ENCODE measurements around the gene SBK1. TPM values are rescaled to one million over a fixed set of nuclear protein-coding genes. Genes with fewer than 3 reads are reported as not detected.

The SBK1 gene
- total and polyA plus RNA-seq, 2 of the 4 experiments (the other 2 are of a cell fraction): under 0.01 to 0.05 TPM

GRCh38 chr16:28311413-28311812 lies 19.1 kb downstream of the SBK1 start:
- Histone ChIP-seq H3K4me1 (ENCODE audit: control insufficient read depth, insufficient read depth, low read length) (no peaks in the 10 kb centered on the region), H3K79me1 (ENCODE audit: low read depth in 1 of 2, low read length in 2 of 2) (no peaks in the 10 kb centered on the region), H3K4ac (ENCODE audit: low read depth, low read length) (no peak overlapping the region), H3K27ac (ENCODE audit: insufficient read depth, low read length) (no peak overlapping the region), H4K8ac (ENCODE audit: low read depth in 2 of 2, low read length in 2 of 2) (no peak overlapping the region), H3K18ac (ENCODE audit: low read depth, low read length) (no peak overlapping the region), H3K27me3 (ENCODE audit: control insufficient read depth, insufficient read depth, low read length) (peaks cover 4% of the 10 kb centered on the region), H2BK120ac (ENCODE audit: low read depth, low read length) (no peak overlapping the region), H3K36me3 (ENCODE audit: control insufficient read depth, insufficient read depth, low read length) (no peaks in the 10 kb centered on the region), H2BK15ac (ENCODE audit: low read depth, low read length) (no peak overlapping the region), H4K91ac (ENCODE audit: insufficient read depth, low read depth, low read length) (no peak overlapping the region), H3K4me2 (ENCODE audit: low read depth, low read length) (no peak overlapping the region), H3K56ac (ENCODE audit: extremely low read depth, insufficient read depth, low read length) (no peak overlapping the region), H3K9ac (ENCODE audit: low read depth, low read length) (no peak overlapping the region), H3K4me3 (ENCODE audit: insufficient read depth, low read depth, low read length) (no peak overlapping the region), H2BK5ac (ENCODE audit: low read depth, low read length, poor library complexity, severe bottlenecking) (no peak overlapping the region), H3K23ac (ENCODE audit: low read depth, low read length) (no peak overlapping the region), H4K5ac (ENCODE audit: low read depth, low read length) (no peak overlapping the region), H3K9me3 (ENCODE audit: control insufficient read depth, insufficient read depth, low read length) (no peaks in the 10 kb centered on the region), H2AK9ac (replicated peaks; ENCODE audit: low read depth, low read length, poor library complexity) (no peak overlapping the region), H2BK20ac (ENCODE audit: low read depth, low read length) (no peak overlapping the region), H4K20me1 (ENCODE audit: insufficient read depth, low read length) (no peaks in the 10 kb centered on the region), H2AK5ac (ENCODE audit: low read depth, low read length) (no peak overlapping the region), H3K9me1 (ENCODE audit: insufficient read depth, low read length) (no peaks in the 10 kb centered on the region), H3K14ac (replicated peaks; ENCODE audit: low read depth, low read length) (no peak overlapping the region), H2AFZ (replicated peaks; ENCODE audit: low read length, poor library complexity) (no peak overlapping the region)
- dilution Hi-C loops (cut with HindIII; ENCODE audit: low sequenced_read_pairs, unreplicated experiment) (no loop called here), in situ Hi-C loops (cut with MboI; ENCODE audit: low sequenced_read_pairs) (loop anchor here (5.0 to 10.0 kb wide), 2 partner anchors 34 to 57 kb away; no protein-coding TSS in a partner anchor), intact Hi-C loops (cut with micrococcal nuclease) (loop anchor here (10.0 kb wide), 1 partner anchor 167 kb away; no protein-coding TSS in a partner anchor)
- no TSS peak for BruUV-seq (replicated peaks)
- POLR2A ChIA-PET (ENCODE audit: unreplicated experiment): no interaction called here
- no peak for DNase-seq
- no peak for ATAC-seq (ENCODE audit: low read depth)
- CTCF ChIA-PET: interaction anchor here (0.6 kb wide), 1 partner anchor 260 kb away, joined by 3 read pairs; no protein-coding TSS in a partner anchor
- no peak for TF ChIP-seq RCOR1 (IDR thresholded peaks at IDR 0.05; ENCODE audit: insufficient replicate concordance, low read length)
- no peak for TF ChIP-seq SMC3 (IDR thresholded peaks at IDR 0.05; ENCODE audit: low read depth, low read length)
- TF ChIP-seq POLR2A (IDR thresholded peaks at IDR 0.05; ENCODE audit: low read depth, low read length): no peak
- no peak for TF ChIP-seq CEBPB (IDR thresholded peaks at IDR 0.05; ENCODE audit: low read depth, low read length)
- no peak for TF ChIP-seq CTCF (conservative IDR thresholded peaks at IDR 0.05; ENCODE audit: low read depth, low read length)
- no peak for TF ChIP-seq USF2 (IDR thresholded peaks at IDR 0.05; ENCODE audit: low read depth, low read length)
- TF ChIP-seq CHD1 (IDR thresholded peaks at IDR 0.05; ENCODE audit: low read depth, low read length): no peak
- TF ChIP-seq BHLHE40 (IDR thresholded peaks at IDR 0.05; ENCODE audit: low read depth, low read length): no peak
- no peak for TF ChIP-seq MXI1 (IDR thresholded peaks at IDR 0.05; ENCODE audit: borderline replicate concordance, low read depth, low read length)
- TF ChIP-seq RFX5 (IDR thresholded peaks at IDR 0.05; ENCODE audit: low read depth, low read length): no peak
- TF ChIP-seq MAZ (IDR thresholded peaks at IDR 0.05; ENCODE audit: borderline replicate concordance, low read depth, low read length): no peak
- no peak for TF ChIP-seq MAFK (IDR thresholded peaks at IDR 0.05; ENCODE audit: low read depth, low read length)
- no peak for TF ChIP-seq NFE2L2 (IDR thresholded peaks at IDR 0.05; ENCODE audit: low read depth, low read length)
- TF ChIP-seq FOS (IDR thresholded peaks at IDR 0.05; ENCODE audit: low read depth, low read length): no peak
- no peak for TF ChIP-seq ELK1 (IDR thresholded peaks at IDR 0.05; ENCODE audit: borderline replicate concordance, low read depth, low read length)
- TF ChIP-seq RAD21 (IDR thresholded peaks at IDR 0.05; ENCODE audit: low read length): no peak
- WGBS, 2 experiments (ENCODE audit: extremely low coverage in 2 of 2, insufficient read length in 1 of 2): 67% methylated on average over 1 of the region's 4 CpGs; no CpG with 5 or more reads in 1 of the 2 experiments

All from IMR-90 (cell line).